MCF 10A (cell line): ENCODE results near the gene WNK1. TPM values are rescaled to one million over a fixed set of nuclear protein-coding genes. Genes with fewer than 3 reads are reported as not detected.

Source experiments
- BruUV-seq: library from RNA; stranded (reverse); fragments of 400-500 nt; replicated peaks from 2 replicates; lab custom pipeline; 2021; lab: Mats Ljungman, UMichigan
- CTCF ChIA-PET: fragments of 300-600 bp; sonication (Branson Sonifier 250); formaldehyde crosslinking; extraction: SDS; loops from one replicate; lab custom pipeline; 2021; ENCODE audit warnings: antibody characterized with exemption, inconsistent platforms; lab: Yijun Ruan, JAX
- POLR2A ChIA-PET: fragments of 300-600, 350-650 bp; sonication (Branson Sonifier 250); formaldehyde crosslinking; extraction: SDS; loops from one replicate; lab custom pipeline; 2020; ENCODE audit warnings: antibody characterized with exemption, inconsistent platforms; lab: Yijun Ruan, JAX
- DNase-seq: peaks from one replicate; pipeline ENCODE4 v3.0.0-alpha.2; 2018; ENCODE audit not compliant: unreplicated experiment
- H3K27ac Mint-ChIP-seq: one replicate; pipeline ENCODE4 v1.8.0; 2022; ENCODE audit warnings: mild to moderate bottlenecking, low read depth, mixed read lengths; ENCODE audit not compliant: unreplicated experiment
- H3K27me3 Mint-ChIP-seq: one replicate; pipeline ENCODE4 v1.8.0; 2022; ENCODE audit warnings: mixed read lengths; ENCODE audit not compliant: insufficient read depth, unreplicated experiment
- H3K36me3 Mint-ChIP-seq: one replicate; pipeline ENCODE4 v1.8.0; 2022; ENCODE audit warnings: mild to moderate bottlenecking, moderate library complexity, mixed read lengths; ENCODE audit not compliant: insufficient read depth, unreplicated experiment
- H3K4me1 Mint-ChIP-seq: one replicate; pipeline ENCODE4 v1.8.0; 2022; ENCODE audit warnings: mixed read lengths; ENCODE audit not compliant: insufficient read depth, unreplicated experiment
- H3K4me3 Mint-ChIP-seq: one replicate; pipeline ENCODE4 v1.8.0; 2022; ENCODE audit warnings: mild to moderate bottlenecking, moderate library complexity, mixed read lengths; ENCODE audit not compliant: unreplicated experiment
- H3K9me3 Mint-ChIP-seq: one replicate; pipeline ENCODE4 v1.8.0; 2022; ENCODE audit warnings: mixed read lengths; ENCODE audit not compliant: unreplicated experiment
- intact Hi-C: fragments of 100-400 bp; cut with micrococcal nuclease; formaldehyde crosslinking; loops from 2 replicates; pipeline ENCODE4 v1.14.1; 2022
- total RNA-seq: library from RNA; stranded (reverse); gene quantifications from 2 replicates; pipeline ENCODE4 v1.2.3, GENCODE V29; 2022
- TF ChIP-seq, protein P1 (sequence below): fragments of 200-600 bp; IDR thresholded peaks from one replicate; pipeline ENCODE4 v1.8.0; 2022; ENCODE audit warnings: antibody characterized with exemption, mild to moderate bottlenecking; ENCODE audit not compliant: unreplicated experiment

WNK1 gene
- total RNA-seq, 1 experiment from 2014 or later = 139 TPM

DNA sequence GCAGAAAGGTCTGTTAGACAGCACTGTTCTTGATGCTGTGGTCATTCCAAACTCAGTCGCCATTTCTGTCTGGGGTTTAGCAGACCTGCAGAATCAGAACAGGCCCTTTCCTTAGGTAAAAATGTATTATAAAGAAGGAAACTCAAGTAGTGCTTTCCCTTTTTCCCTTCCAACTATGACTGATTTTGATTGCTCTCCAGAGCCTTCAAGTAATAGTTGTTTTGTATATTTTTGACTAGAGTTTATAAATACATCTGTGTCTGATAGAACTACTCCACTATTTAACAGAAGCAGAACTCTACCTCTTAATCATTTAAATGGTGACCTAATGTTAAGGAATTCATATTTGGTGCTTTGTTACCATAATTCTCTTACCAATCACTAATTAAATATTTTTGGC lies 74.0 kb downstream of the WNK1 start:
- TF ChIP-seq, protein P1, sequence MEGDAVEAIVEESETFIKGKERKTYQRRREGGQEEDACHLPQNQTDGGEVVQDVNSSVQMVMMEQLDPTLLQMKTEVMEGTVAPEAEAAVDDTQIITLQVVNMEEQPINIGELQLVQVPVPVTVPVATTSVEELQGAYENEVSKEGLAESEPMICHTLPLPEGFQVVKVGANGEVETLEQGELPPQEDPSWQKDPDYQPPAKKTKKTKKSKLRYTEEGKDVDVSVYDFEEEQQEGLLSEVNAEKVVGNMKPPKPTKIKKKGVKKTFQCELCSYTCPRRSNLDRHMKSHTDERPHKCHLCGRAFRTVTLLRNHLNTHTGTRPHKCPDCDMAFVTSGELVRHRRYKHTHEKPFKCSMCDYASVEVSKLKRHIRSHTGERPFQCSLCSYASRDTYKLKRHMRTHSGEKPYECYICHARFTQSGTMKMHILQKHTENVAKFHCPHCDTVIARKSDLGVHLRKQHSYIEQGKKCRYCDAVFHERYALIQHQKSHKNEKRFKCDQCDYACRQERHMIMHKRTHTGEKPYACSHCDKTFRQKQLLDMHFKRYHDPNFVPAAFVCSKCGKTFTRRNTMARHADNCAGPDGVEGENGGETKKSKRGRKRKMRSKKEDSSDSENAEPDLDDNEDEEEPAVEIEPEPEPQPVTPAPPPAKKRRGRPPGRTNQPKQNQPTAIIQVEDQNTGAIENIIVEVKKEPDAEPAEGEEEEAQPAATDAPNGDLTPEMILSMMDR = no peak
- Mint-ChIP-seq H3K4me3 (no peak overlapping the region), H3K36me3 (peaks cover 38% of the 10 kb centered on the region), H3K27ac (no peak overlapping the region), H3K4me1 (peaks cover 10% of the 10 kb centered on the region), H3K9me3 (peaks cover 10% of the 10 kb centered on the region), H3K27me3 (no peaks in the 10 kb centered on the region)
- no peak for DNase-seq
- CTCF ChIA-PET = no interaction called here
- POLR2A ChIA-PET = interaction anchor here (0.8 to 1.3 kb wide), 4 partner anchors 9 to 32 kb away, joined by 3 to 5 read pairs (median 4); no protein-coding TSS in a partner anchor
- BruUV-seq = no TSS peak
- intact Hi-C loops = no loop called here

DNA sequence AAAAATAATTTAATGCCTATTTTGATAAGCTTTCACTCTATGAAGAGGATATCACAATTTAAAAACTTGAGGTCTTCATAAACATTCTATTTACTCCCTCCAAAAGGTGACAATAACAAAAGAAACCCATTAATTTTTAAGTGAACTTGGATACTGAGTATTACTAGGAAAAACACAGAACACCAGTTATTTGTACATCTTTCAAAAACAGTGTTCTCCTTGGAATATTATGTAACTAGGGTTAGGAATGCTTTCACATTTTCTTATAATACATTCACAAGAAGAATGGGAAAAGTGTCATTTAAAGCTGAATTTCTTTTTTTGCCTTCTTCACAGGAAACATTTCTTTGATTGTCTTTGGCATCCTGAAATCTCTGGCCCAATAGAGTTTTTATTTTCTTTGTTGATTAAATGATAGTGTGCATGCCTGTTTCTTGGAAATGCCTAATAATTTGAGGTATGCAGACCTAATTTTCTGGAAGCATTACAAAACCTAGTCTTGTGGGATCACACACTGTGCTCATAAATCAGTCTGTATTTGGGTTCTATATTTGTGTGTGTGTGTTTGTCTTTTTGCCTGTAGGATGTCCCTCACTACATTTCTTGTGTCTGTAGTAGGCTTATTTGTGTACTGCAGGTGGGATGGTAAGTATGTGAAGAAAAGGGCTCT lies 76.5 kb downstream of the WNK1 start:
- BruUV-seq = no TSS peak
- DNase-seq = no peak
- TF ChIP-seq, protein P1 = no peak
- Mint-ChIP-seq H3K9me3 (no peaks in the 10 kb centered on the region), H3K27ac (no peak overlapping the region), H3K4me1 (peaks cover 5% of the 10 kb centered on the region), H3K4me3 (no peak overlapping the region), H3K36me3 (peaks cover 38% of the 10 kb centered on the region), H3K27me3 (no peaks in the 10 kb centered on the region)
- POLR2A ChIA-PET = interaction anchor here (1.1 to 2.0 kb wide), 3 partner anchors 12 to 78 kb away, joined by 3 to 5 read pairs (median 5); no protein-coding TSS in a partner anchor
- CTCF ChIA-PET = interaction anchor here (0.7 to 1.0 kb wide), 2 partner anchors 14 to 754 kb away, joined by 4 to 5 read pairs; no protein-coding TSS in a partner anchor
- intact Hi-C loops = no loop called here

DNA sequence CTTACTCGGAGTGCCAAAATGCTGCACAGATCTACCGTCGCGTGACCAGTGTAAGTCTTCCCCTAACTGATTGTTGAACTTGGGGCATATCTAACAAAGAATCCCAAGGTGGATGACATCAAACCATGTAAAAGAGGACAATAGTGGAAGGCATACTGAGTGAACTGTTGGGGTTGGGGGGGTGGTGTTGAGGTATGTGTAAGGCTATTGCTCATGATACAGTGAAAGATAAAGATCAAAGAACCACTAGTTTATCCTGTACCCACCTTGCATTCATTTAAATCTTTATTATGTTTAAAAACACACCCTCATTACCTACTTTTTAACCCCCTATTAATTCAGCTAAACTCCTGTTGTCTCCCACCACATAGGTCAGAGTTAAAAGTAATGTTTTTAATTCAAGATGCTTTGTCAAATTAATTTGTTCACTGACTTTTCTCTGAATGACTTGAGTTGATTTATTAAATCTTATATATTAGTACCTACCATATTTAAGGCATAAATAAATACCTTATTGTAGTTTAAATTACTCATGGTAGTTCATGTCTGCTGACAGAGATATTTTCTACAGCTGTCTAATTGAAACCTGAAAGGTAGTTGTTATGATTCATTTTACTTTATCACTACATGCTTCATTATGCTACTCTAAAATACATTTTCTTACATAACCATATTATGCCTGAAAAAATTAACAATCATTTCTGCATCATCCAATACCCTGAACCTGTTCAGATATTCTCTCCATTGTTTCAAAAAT lies 77.9 kb downstream of the WNK1 start:
- Mint-ChIP-seq H3K4me1 (peaks cover 5% of the 10 kb centered on the region), H3K9me3 (no peaks in the 10 kb centered on the region), H3K36me3 (peaks cover 35% of the 10 kb centered on the region), H3K27me3 (no peaks in the 10 kb centered on the region), H3K27ac (no peak overlapping the region), H3K4me3 (no peak overlapping the region)
- POLR2A ChIA-PET = interaction anchor here (0.7 to 2.0 kb wide), 2 partner anchors 11 to 12 kb away, joined by 4 to 5 read pairs; no protein-coding TSS in a partner anchor
- intact Hi-C loops = no loop called here
- DNase-seq = no peak
- TF ChIP-seq, protein P1 = no peak
- BruUV-seq = TSS peak; percentile 4
- CTCF ChIA-PET = no interaction called here
